GM12891 (cell line): Measurements from ENCODE around the gene FBXL20.

Source experiments
- POLR2A ChIP-seq: IDR thresholded peaks from 2 replicates; pipeline ENCODE4 v1.6.1; 2011; ENCODE audit warnings: low read depth, low read length, control low read depth
- POLR2AphosphoS5 ChIP-seq: IDR thresholded peaks from 2 replicates; pipeline ENCODE4 v1.6.1; 2011; ENCODE audit warnings: low read depth, low read length, control low read depth
- POU2F2 ChIP-seq: IDR thresholded peaks from 2 replicates; pipeline ENCODE4 v1.6.1; 2011; ENCODE audit warnings: low read depth, mild to moderate bottlenecking, control low read depth, low read length, moderate library complexity
- TAF1 ChIP-seq: IDR thresholded peaks from 2 replicates; pipeline ENCODE4 v1.6.1; 2011; ENCODE audit warnings: low read depth, low read length, control low read depth

- TF ChIP-seq POU2F2, result no peak
- TF ChIP-seq POLR2AphosphoS5, result no peak
- no peak for TF ChIP-seq POLR2A
- TF ChIP-seq TAF1, result no peak
These were observed 137.3 kb downstream of the FBXL20 start for GRCh38 chr17:39264119-39264518.
